H9 (cell line): ENCODE measurements around the gene CHGA. TPM values are rescaled to one million over a fixed set of nuclear protein-coding genes. Genes with fewer than 3 reads are reported as not detected.
A peak's percentile ranks its signal among the peaks of the same experiment; 100 is the strongest.

Experiments
- DNase-seq: peaks from one replicate; pipeline ENCODE4 v3.0.0-alpha.2; 2017
- H2AFZ ChIP-seq: one replicate; pipeline ENCODE4 v1.6.1; 2013; ENCODE audit warnings: mild to moderate bottlenecking, low read length, control low read depth, moderate library complexity
- H2AK5ac ChIP-seq: 2 replicates; pipeline ENCODE4 v1.6.1; 2013; ENCODE audit warnings: low read length, control low read depth, mixed read lengths; ENCODE audit not compliant: insufficient read length
- H2BK120ac ChIP-seq: one replicate; pipeline ENCODE4 v1.6.1; 2013; ENCODE audit warnings: low read depth, mild to moderate bottlenecking, low read length, control low read depth, inconsistent platforms; ENCODE audit not compliant: poor library complexity, severe bottlenecking
- H2BK12ac ChIP-seq: 2 replicates; pipeline ENCODE4 v1.6.1; 2013; ENCODE audit warnings: low read length, control low read depth, mixed read lengths, low read depth; ENCODE audit not compliant: insufficient read length
- H2BK15ac ChIP-seq: 2 replicates; pipeline ENCODE4 v1.6.1; 2013; ENCODE audit warnings: low read depth, low read length, control low read depth
- H2BK20ac ChIP-seq: one replicate; pipeline ENCODE4 v1.6.1; 2013; ENCODE audit warnings: low read depth, mild to moderate bottlenecking, low read length, control low read depth, inconsistent platforms; ENCODE audit not compliant: poor library complexity, severe bottlenecking
- H2BK5ac ChIP-seq: 2 replicates; pipeline ENCODE4 v1.6.1; 2013; ENCODE audit warnings: low read length, control low read depth, mixed read lengths; ENCODE audit not compliant: insufficient read length
- H3K14ac ChIP-seq: 2 replicates; pipeline ENCODE4 v1.6.1; 2013; ENCODE audit warnings: low read length, control low read depth; ENCODE audit not compliant: insufficient read depth
- H3K18ac ChIP-seq: 2 replicates; pipeline ENCODE4 v1.6.1; 2013; ENCODE audit warnings: low read depth, mild to moderate bottlenecking, mixed read lengths, low read length, control low read depth; ENCODE audit not compliant: insufficient read length
- H3K23ac ChIP-seq: 2 replicates; pipeline ENCODE4 v1.6.1; 2013; ENCODE audit warnings: low read length, control low read depth, mixed read lengths, low read depth; ENCODE audit not compliant: insufficient read length
- H3K23me2 ChIP-seq: 2 replicates; pipeline ENCODE4 v1.6.1; 2013; ENCODE audit warnings: low read depth, mild to moderate bottlenecking, mixed read lengths, low read length, control low read depth; ENCODE audit not compliant: insufficient read length, poor library complexity, severe bottlenecking
- H3K27ac ChIP-seq: 2 replicates; pipeline ENCODE4 v1.5.1; 2013; ENCODE audit warnings: low read length, control low read depth, mixed read lengths, low read depth; ENCODE audit not compliant: insufficient read length
- H3K27me3 ChIP-seq: 2 replicates; pipeline ENCODE4 v1.6.1; 2013; ENCODE audit warnings: low read length, control low read depth, inconsistent platforms; ENCODE audit not compliant: insufficient read depth
- H3K4ac ChIP-seq: 2 replicates; pipeline ENCODE4 v1.6.1; 2013; ENCODE audit warnings: low read depth, mild to moderate bottlenecking, control low read depth, inconsistent platforms, low read length, moderate library complexity
- H3K4me1 ChIP-seq: 2 replicates; pipeline ENCODE4 v1.6.1; 2013; ENCODE audit warnings: low read length, control low read depth, inconsistent platforms; ENCODE audit not compliant: insufficient read depth
- H3K4me2 ChIP-seq: 2 replicates; pipeline ENCODE4 v1.6.1; 2013; ENCODE audit warnings: low read length, control low read depth, mixed read lengths; ENCODE audit not compliant: insufficient read length, insufficient read depth
- H3K56ac ChIP-seq: 2 replicates; pipeline ENCODE4 v1.6.1; 2013; ENCODE audit warnings: low read depth, mild to moderate bottlenecking, mixed read lengths, low read length, control low read depth; ENCODE audit not compliant: insufficient read length
- H3K79me1 ChIP-seq: 2 replicates; pipeline ENCODE4 v1.6.1; 2013; ENCODE audit warnings: low read depth, mild to moderate bottlenecking, moderate library complexity, low read length, control low read depth, inconsistent platforms; ENCODE audit not compliant: insufficient read depth, poor library complexity, severe bottlenecking
- H3K79me2 ChIP-seq: 2 replicates; pipeline ENCODE4 v1.6.1; 2013; ENCODE audit warnings: low read length, control low read depth, inconsistent platforms; ENCODE audit not compliant: insufficient read depth
- H3K9ac ChIP-seq: 2 replicates; pipeline ENCODE4 v1.6.1; 2013; ENCODE audit warnings: low read length, control low read depth, mixed read lengths; ENCODE audit not compliant: insufficient read length; ENCODE audit errors: extremely low read depth
- H3K9me3 ChIP-seq: one replicate; pipeline ENCODE4 v1.6.1; 2013; ENCODE audit warnings: low read depth, low read length, inconsistent platforms; ENCODE audit not compliant: control insufficient read depth
- H3T11ph ChIP-seq: one replicate; pipeline ENCODE4 v1.6.1; 2013; ENCODE audit warnings: mild to moderate bottlenecking, low read length, control low read depth, inconsistent platforms
- H4K20me1 ChIP-seq: one replicate; pipeline ENCODE4 v1.6.1; 2013; ENCODE audit not compliant: control insufficient read depth, insufficient read length, insufficient read depth
- H4K5ac ChIP-seq: 2 replicates; pipeline ENCODE4 v1.6.1; 2013; ENCODE audit warnings: low read depth, mild to moderate bottlenecking, mixed read lengths, low read length, control low read depth; ENCODE audit not compliant: insufficient read length
- H4K8ac ChIP-seq: replicated peaks from 2 replicates; pipeline ENCODE4 v1.6.1; 2013; ENCODE audit warnings: low read length, control low read depth, mixed read lengths, low read depth; ENCODE audit not compliant: insufficient read length
- H4K91ac ChIP-seq: 2 replicates; pipeline ENCODE4 v1.6.1; 2013; ENCODE audit warnings: low read depth, mild to moderate bottlenecking, moderate library complexity, mixed read lengths, low read length, control low read depth; ENCODE audit not compliant: insufficient read length
- H3K27ac Mint-ChIP-seq, 3 experiments: 2 replicates in 2 of 3; 3 replicates in 1 of 3; pipeline ENCODE4 v1.8.0; 2020 to 2021; ENCODE audit warnings: mixed read lengths in 3 of 3, mild to moderate bottlenecking in 1 of 3, moderate library complexity in 1 of 3
- H3K27me3 Mint-ChIP-seq: 2 replicates; pipeline ENCODE4 v1.8.0; 2021; ENCODE audit warnings: low read depth, mild to moderate bottlenecking, moderate library complexity, mixed read lengths
- H3K36me3 Mint-ChIP-seq, 3 experiments: 2 replicates in 2 of 3; 3 replicates in 1 of 3; pipeline ENCODE4 v1.8.0; 2020 to 2021; ENCODE audit warnings: low read depth in 3 of 3, mixed read lengths in 3 of 3; ENCODE audit not compliant: insufficient read depth in 1 of 3
- H3K4me1 Mint-ChIP-seq, 2 experiments: 2 replicates each; pipeline ENCODE4 v1.8.0; 2020; ENCODE audit warnings: mixed read lengths in 2 of 2
- H3K4me3 Mint-ChIP-seq, 2 experiments: 2 replicates in 1 of 2; 3 replicates in 1 of 2; pipeline ENCODE4 v1.8.0; 2020 to 2021; ENCODE audit warnings: mild to moderate bottlenecking in 2 of 2, mixed read lengths in 2 of 2, moderate library complexity in 1 of 2
- H3K9me3 Mint-ChIP-seq, 2 experiments: 2 replicates in 1 of 2; 3 replicates in 1 of 2; pipeline ENCODE4 v1.8.0; 2020; ENCODE audit warnings: mild to moderate bottlenecking in 2 of 2, mixed read lengths in 2 of 2, moderate library complexity in 1 of 2
- CTCF ChIP-seq: fragments of 200-600 bp; sonication (generic); conservative IDR thresholded peaks from 3 replicates; pipeline ENCODE4 v1.8.0; 2021; ENCODE audit warnings: antibody characterized with exemption, mild to moderate bottlenecking
- WGBS: extraction: QIAGEN DNeasy Blood & Tissue Kit; methylation state at CpG from one replicate; pipeline ENCODE4 v1.1.7; 2013; ENCODE audit warnings: missing lambda C conversion rate, low lambda C conversion rate, mixed read lengths; ENCODE audit not compliant: insufficient read length; ENCODE audit errors: extremely low coverage; 5-methylcytosine and 5-hydroxymethylcytosine counted together
- total RNA-seq: library from RNA; stranded (reverse); gene quantifications from 2 replicates; pipeline ENCODE4 v1.2.1, GENCODE V29; 2021

CHGA gene
- total RNA-seq, 1 experiment from 2014 or later = 6.7 TPM

GRCh38 chr14:92922155-92922735 is 705 bp upstream of the CHGA start:
- Histone ChIP-seq H2BK12ac (no peak overlapping the region), H3K14ac (0 out of 2 replicates have a peak overlapping the region, but pooled peaks have one; percentile 83), H2AK5ac (no peak overlapping the region), H3T11ph (no peak overlapping the region), H4K8ac (no peak overlapping the region), H3K18ac (no peak overlapping the region), H3K4ac (no peak overlapping the region), H3K23me2 (peaks cover 13% of the 10 kb centered on the region), H2AFZ (no peak overlapping the region), H3K23ac (no peak overlapping the region), H3K27me3 (no peaks in the 10 kb centered on the region; the same call in 1 of the 2 replicates), H4K91ac (no peak overlapping the region), H4K20me1 (peaks cover 7% of the 10 kb centered on the region), H2BK20ac (no peak overlapping the region), H3K79me1 (no peaks in the 10 kb centered on the region), H4K5ac (no peak overlapping the region), H3K9ac (no peak overlapping the region), H2BK15ac (no peak overlapping the region), H2BK120ac (no peak overlapping the region), H3K4me2 (peak overlapping the region; percentile 34), H3K79me2 (no peaks in the 10 kb centered on the region), H2BK5ac (no peak overlapping the region), H3K27ac (no peak overlapping the region), H3K56ac (no peak overlapping the region), H3K9me3 (no peaks in the 10 kb centered on the region), H3K4me1 (no peaks in the 10 kb centered on the region)
- Mint-ChIP-seq H3K4me3 (peak overlapping the region; percentile 79 to 94), H3K27me3 (peaks cover 74% of the 10 kb centered on the region), H3K9me3 (no peaks in the 10 kb centered on the region), H3K4me1 (peaks cover 23 to 26% of the 10 kb centered on the region in 2 experiments), H3K27ac (no peak overlapping the region), H3K36me3 (peaks cover 0 to 5% (median 0%) of the 10 kb centered on the region in 3 experiments; a peak in 2 of 7 replicates)
- no peak for TF ChIP-seq CTCF
- DNase-seq = no peak
- WGBS = no CpG with 5 or more reads among the region's 4 CpGs
